NK-92 treated with Interleukin-12 subunit alpha and Interleukin-12 subunit beta, amount 100 ng/mL, for 24 hours (cell line): Measurements from ENCODE around the gene LAMA4.
"Not testable (repeated sequence)": the region's sequence is repeated elsewhere in the genome, so short reads cannot be mapped to it uniquely, and the experiment has no call there.

Experiments used
- DNase-seq: peaks from one replicate; lab custom pipeline; 2025; lab: John Stamatoyannopoulos, UW

LAMA4 gene

GRCh38 chr6:112209131-112209530, 45.2 kb downstream of the LAMA4 start:
- DNase-seq, result no peak

- no peak for DNase-seq
These were observed 46.6 kb downstream of the LAMA4 start for GRCh38 chr6:112207776-112208175.

- no peak for DNase-seq
These were observed 47.2 kb downstream of the LAMA4 start for GRCh38 chr6:112207131-112207530.

GRCh38 chr6:112206110-112206458, 48.3 kb downstream of the LAMA4 start:
- DNase-seq, result no peak

- no peak for DNase-seq
These were observed 48.8 kb downstream of the LAMA4 start for GRCh38 chr6:112205427-112206109.

GRCh38 chr6:112204350-112204706, 50.0 kb downstream of the LAMA4 start:
- no peak for DNase-seq

GRCh38 chr6:112203577-112204349, 50.6 kb downstream of the LAMA4 start:
- no peak for DNase-seq

- no peak for DNase-seq
These were observed 51.6 kb downstream of the LAMA4 start for GRCh38 chr6:112202639-112203341.

- DNase-seq, result not testable (repeated sequence)
These were observed 54.0 kb downstream of the LAMA4 start for GRCh38 chr6:112200185-112200914.

GRCh38 chr6:112199001-112199403, 55.4 kb downstream of the LAMA4 start:
- DNase-seq, result no peak

- no peak for DNase-seq
These were observed 55.8 kb downstream of the LAMA4 start for GRCh38 chr6:112198582-112198981.

- no peak for DNase-seq
These were observed 56.7 kb downstream of the LAMA4 start for GRCh38 chr6:112197636-112198035.

- no peak for DNase-seq
These were observed 58.1 kb downstream of the LAMA4 start for GRCh38 chr6:112196306-112196705.

- no peak for DNase-seq
These were observed 59.2 kb downstream of the LAMA4 start for GRCh38 chr6:112195166-112195565.

- no peak for DNase-seq
These were observed 59.9 kb downstream of the LAMA4 start for GRCh38 chr6:112194511-112194910.

- no peak for DNase-seq
These were observed 60.8 kb downstream of the LAMA4 start for GRCh38 chr6:112193535-112194051.

- DNase-seq, result no peak
These were observed 61.2 kb downstream of the LAMA4 start for GRCh38 chr6:112193117-112193516.

GRCh38 chr6:112191509-112192020, 62.8 kb downstream of the LAMA4 start:
- DNase-seq, result no peak

GRCh38 chr6:112190164-112190563, 64.2 kb downstream of the LAMA4 start:
- no peak for DNase-seq

GRCh38 chr6:112189494-112189893, 64.9 kb downstream of the LAMA4 start:
- DNase-seq, result no peak

GRCh38 chr6:112188906-112189305, 65.5 kb downstream of the LAMA4 start:
- no peak for DNase-seq

- DNase-seq, result no peak
These were observed 66.6 kb downstream of the LAMA4 start for GRCh38 chr6:112187736-112188135.
